ENCODE results near the gene CFAP69.

DNA sequence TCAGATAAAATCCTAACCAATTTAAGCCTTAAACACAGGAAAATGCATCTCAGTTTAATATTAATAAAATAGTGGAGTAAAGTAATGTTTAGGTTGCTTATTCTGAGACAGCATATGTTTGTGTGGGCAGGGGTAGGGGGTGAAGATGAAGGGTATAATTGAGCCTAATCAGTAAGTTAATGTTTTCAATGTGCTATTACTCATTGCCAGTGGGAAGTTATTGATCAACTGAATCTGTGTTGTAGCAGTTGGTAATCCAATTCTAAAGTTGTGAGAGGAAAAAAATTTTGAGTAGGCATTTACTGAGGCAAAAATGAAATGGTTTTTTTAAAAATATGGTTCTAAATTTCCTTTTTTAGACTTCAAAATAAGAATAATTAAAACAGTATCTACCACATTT is 16.5 kb downstream of the CFAP69 start:
- no peak for TF ChIP-seq CTCF (conservative IDR thresholded peaks at IDR 0.05; ENCODE audit: low read depth, low read length)
- no peak for TF ChIP-seq EZH2phosphoT487 (IDR thresholded peaks at IDR 0.05; ENCODE audit: borderline replicate concordance, low read length)
- no peak for TF ChIP-seq EZH2 (IDR thresholded peaks at IDR 0.05; ENCODE audit: low read length, unreplicated experiment)

Data from PC-3 (cell line).